NOMO-1 (cell line): Measurements from ENCODE around the gene BRD2.

Experiments used
- DNase-seq, 2 experiments: peaks; one replicate each; lab custom pipeline; 2025; ENCODE audit not compliant: unreplicated experiment in 2 of 2; lab: John Stamatoyannopoulos, UW

The BRD2 gene

GRCh38 chr6:32984622-32985389 is 16.4 kb downstream of the BRD2 start:
- peak; percentile 81 for DNase-seq

GRCh38 chr6:32989368-32989767 is 21.0 kb downstream of the BRD2 start:
- DNase-seq = no peak

GRCh38 chr6:32991972-32992371 is 23.6 kb downstream of the BRD2 start:
- DNase-seq = no peak

GRCh38 chr6:32993363-32993973 is 25.1 kb downstream of the BRD2 start:
- DNase-seq = no peak

GRCh38 chr6:32995448-32995847 is 27.1 kb downstream of the BRD2 start:
- no peak for DNase-seq

- DNase-seq = peak; percentile 18 to 49
These were observed 31.7 kb downstream of the BRD2 start for GRCh38 chr6:33000055-33000454.

- no peak for DNase-seq
These were observed 33.3 kb downstream of the BRD2 start for GRCh38 chr6:33001685-33002084.

- DNase-seq = no peak
These were observed 36.5 kb downstream of the BRD2 start for GRCh38 chr6:33004940-33005339.

- no peak for DNase-seq
These were observed 39.5 kb downstream of the BRD2 start for GRCh38 chr6:33007831-33008400.

GRCh38 chr6:33008944-33009861 is 40.8 kb downstream of the BRD2 start, which contains the start of gene HLA-DOA:
Gene HLA-DOA (minus strand): TSS chr6:33009591.
- peak; percentile 59 to 65 for DNase-seq

- DNase-seq = no peak
These were observed 42.0 kb downstream of the BRD2 start for GRCh38 chr6:33010356-33010755.

GRCh38 chr6:33013608-33014007 is 45.2 kb downstream of the BRD2 start:
- no peak for DNase-seq

GRCh38 chr6:33014841-33015634 is 46.6 kb downstream of the BRD2 start:
- DNase-seq = peak; percentile 68 to 94

GRCh38 chr6:33015798-33016197 is 47.4 kb downstream of the BRD2 start:
- DNase-seq = no peak

GRCh38 chr6:33017018-33017417 is 48.6 kb downstream of the BRD2 start:
- DNase-seq = no peak

- peak; percentile 14 to 27 for DNase-seq
These were observed 49.4 kb downstream of the BRD2 start for GRCh38 chr6:33017694-33018353.

- no peak for DNase-seq
These were observed 50.0 kb downstream of the BRD2 start for GRCh38 chr6:33018418-33018817.

GRCh38 chr6:33018904-33019303 is 50.5 kb downstream of the BRD2 start:
- peak; percentile 89 to 99 for DNase-seq

GRCh38 chr6:33019372-33019771 is 51.0 kb downstream of the BRD2 start:
- DNase-seq = peak in 1 of 2 experiments; percentile 40

GRCh38 chr6:33021917-33022316 is 53.5 kb downstream of the BRD2 start:
- no peak for DNase-seq
